ENCODE data around the gene C8G.

C8G gene

GRCh38 chr9:136955943-136956335 is 10.9 kb downstream of the C8G start:
- H2AFZ ChIP-seq (ENCODE audit: low read depth) = no peak overlapping the region
- H3K4me3 ChIP-seq (IDR thresholded peaks at IDR 0.05; ENCODE audit: insufficient read depth, low read depth, low read length) = no peak overlapping the region
- no peak overlapping the region for H3K9ac ChIP-seq
- H3K36me3 ChIP-seq (ENCODE audit: insufficient read depth) = no peaks in the 10 kb centered on the region
- H4K20me1 ChIP-seq (ENCODE audit: insufficient read depth) = no peaks in the 10 kb centered on the region
- no peak for TF ChIP-seq CTCF (conservative IDR thresholded peaks at IDR 0.05; ENCODE audit: low read depth, low read length)
- peaks cover 7% of the 10 kb centered on the region; the same call in 1 of the 2 replicates for H3K27me3 ChIP-seq (ENCODE audit: insufficient read depth, low read depth)
- peaks cover 12% of the 10 kb centered on the region for H3K4me1 ChIP-seq (ENCODE audit: low read depth, poor library complexity, severe bottlenecking)
- no peaks in the 10 kb centered on the region for H3K79me2 ChIP-seq (ENCODE audit: insufficient read depth, low read depth)
- H3K4me2 ChIP-seq = no peak overlapping the region
- no peak overlapping the region for H3K27ac ChIP-seq

GRCh38 chr9:136956604-136957003 is 11.6 kb downstream of the C8G start:
- Histone ChIP-seq H3K27me3 (ENCODE audit: insufficient read depth, low read depth) (peaks cover 7% of the 10 kb centered on the region; the same call in 1 of the 2 replicates), H3K36me3 (ENCODE audit: insufficient read depth) (no peaks in the 10 kb centered on the region), H3K4me3 (IDR thresholded peaks at IDR 0.05; ENCODE audit: insufficient read depth, low read depth, low read length) (no peak overlapping the region), H3K4me2 (no peak overlapping the region), H3K27ac (no peak overlapping the region), H4K20me1 (ENCODE audit: insufficient read depth) (no peaks in the 10 kb centered on the region), H3K9ac (no peak overlapping the region), H2AFZ (ENCODE audit: low read depth) (no peak overlapping the region), H3K4me1 (ENCODE audit: low read depth, poor library complexity, severe bottlenecking) (peaks cover 12% of the 10 kb centered on the region), H3K79me2 (ENCODE audit: insufficient read depth, low read depth) (no peaks in the 10 kb centered on the region)
- no peak for TF ChIP-seq CTCF (conservative IDR thresholded peaks at IDR 0.05; ENCODE audit: low read depth, low read length)

- H4K20me1 ChIP-seq (ENCODE audit: insufficient read depth) = no peaks in the 10 kb centered on the region
- peaks cover 7% of the 10 kb centered on the region; the same call in 1 of the 2 replicates for H3K27me3 ChIP-seq (ENCODE audit: insufficient read depth, low read depth)
- no peaks in the 10 kb centered on the region for H3K36me3 ChIP-seq (ENCODE audit: insufficient read depth)
- no peak overlapping the region for H3K4me3 ChIP-seq (IDR thresholded peaks at IDR 0.05; ENCODE audit: insufficient read depth, low read depth, low read length)
- no peak overlapping the region for H3K27ac ChIP-seq
- H3K79me2 ChIP-seq (ENCODE audit: insufficient read depth, low read depth) = no peaks in the 10 kb centered on the region
- no peak overlapping the region for H3K9ac ChIP-seq
- TF ChIP-seq CTCF (conservative IDR thresholded peaks at IDR 0.05; ENCODE audit: low read depth, low read length) = no peak
- no peak overlapping the region for H2AFZ ChIP-seq (ENCODE audit: low read depth)
- no peak overlapping the region for H3K4me2 ChIP-seq
- H3K4me1 ChIP-seq (ENCODE audit: low read depth, poor library complexity, severe bottlenecking) = peaks cover 17% of the 10 kb centered on the region
Measured at GRCh38 chr9:136957461-136957860, 12.4 kb downstream of the C8G start.

GRCh38 chr9:136957901-136958300 is 12.9 kb downstream of the C8G start:
- Histone ChIP-seq H3K4me2 (no peak overlapping the region), H3K27me3 (ENCODE audit: insufficient read depth, low read depth) (peaks cover 7% of the 10 kb centered on the region; the same call in 1 of the 2 replicates), H2AFZ (ENCODE audit: low read depth) (no peak overlapping the region), H3K4me1 (ENCODE audit: low read depth, poor library complexity, severe bottlenecking) (peaks cover 21% of the 10 kb centered on the region), H3K4me3 (IDR thresholded peaks at IDR 0.05; ENCODE audit: insufficient read depth, low read depth, low read length) (no peak overlapping the region), H3K27ac (no peak overlapping the region), H3K9ac (no peak overlapping the region), H4K20me1 (ENCODE audit: insufficient read depth) (no peaks in the 10 kb centered on the region), H3K79me2 (ENCODE audit: insufficient read depth, low read depth) (no peaks in the 10 kb centered on the region), H3K36me3 (ENCODE audit: insufficient read depth) (no peaks in the 10 kb centered on the region)
- no peak for TF ChIP-seq CTCF (conservative IDR thresholded peaks at IDR 0.05; ENCODE audit: low read depth, low read length)
